ENCODE results near the gene YIF1A.
"Not testable (repeated sequence)": the region's sequence is repeated elsewhere in the genome, so short reads cannot be mapped to it uniquely, and the experiment has no call there.

Gene YIF1A

DNA sequence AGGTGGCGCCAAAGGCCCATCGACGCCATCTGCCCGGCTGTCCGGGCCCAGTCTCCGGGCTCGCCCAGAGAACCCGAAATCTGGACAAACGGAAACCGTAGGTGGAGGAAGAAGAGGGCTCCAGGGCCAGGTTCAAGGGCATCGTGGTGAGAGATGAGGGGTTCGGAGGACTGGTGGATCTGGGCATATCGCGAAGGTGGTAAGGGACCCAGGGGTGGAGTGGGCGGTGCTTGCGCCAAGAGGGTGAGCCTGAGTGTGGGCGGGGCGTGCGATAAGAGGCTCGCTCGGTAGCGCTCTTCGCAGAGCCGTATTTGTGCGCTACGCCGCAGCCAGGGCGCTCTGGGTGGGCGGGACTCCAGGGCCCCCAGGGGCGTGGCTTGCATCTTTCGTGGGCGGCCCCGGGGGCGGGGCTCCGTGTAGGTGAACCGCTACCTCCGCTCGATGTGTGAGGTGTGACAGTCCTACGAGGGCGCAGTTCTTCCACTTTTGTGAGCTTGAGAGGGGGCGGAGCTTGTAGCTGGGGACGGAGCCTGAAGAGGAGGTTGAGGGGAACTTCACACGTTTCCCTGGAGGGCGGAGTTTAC, 23.1 kb upstream of the YIF1A start:
- peak; percentile 96 for DNase-seq (ENCODE audit: low read depth)

GRCh38 chr11:66311470-66311964, 22.6 kb upstream of the YIF1A start:
- DNase-seq (ENCODE audit: low read depth), result no peak

GRCh38 chr11:66310803-66311440, 22.0 kb upstream of the YIF1A start:
- DNase-seq (ENCODE audit: low read depth), result not testable (repeated sequence)

GRCh38 chr11:66310324-66310723, 21.4 kb upstream of the YIF1A start:
- no peak for DNase-seq (ENCODE audit: low read depth)

DNA sequence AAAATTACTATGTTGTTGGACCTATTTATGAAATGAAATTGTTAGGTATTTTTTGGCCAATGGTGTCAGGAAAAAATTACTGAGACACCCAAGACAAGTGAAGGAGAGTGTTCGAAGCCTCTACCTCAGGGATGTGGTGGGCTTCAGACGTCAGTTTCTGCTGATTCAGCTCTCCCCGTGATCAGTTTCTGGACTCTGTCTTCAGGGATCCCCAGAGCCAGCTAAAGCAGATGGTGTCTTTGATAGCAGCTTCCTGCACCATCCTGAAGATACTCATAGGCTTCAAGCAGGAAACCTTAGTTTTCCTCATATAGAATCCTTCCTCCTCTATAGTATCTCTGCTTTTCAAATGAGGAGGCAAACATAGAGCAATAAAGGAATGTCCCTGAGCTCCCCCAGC, 20.5 kb upstream of the YIF1A start:
- DNase-seq (ENCODE audit: low read depth), result no peak

DNA sequence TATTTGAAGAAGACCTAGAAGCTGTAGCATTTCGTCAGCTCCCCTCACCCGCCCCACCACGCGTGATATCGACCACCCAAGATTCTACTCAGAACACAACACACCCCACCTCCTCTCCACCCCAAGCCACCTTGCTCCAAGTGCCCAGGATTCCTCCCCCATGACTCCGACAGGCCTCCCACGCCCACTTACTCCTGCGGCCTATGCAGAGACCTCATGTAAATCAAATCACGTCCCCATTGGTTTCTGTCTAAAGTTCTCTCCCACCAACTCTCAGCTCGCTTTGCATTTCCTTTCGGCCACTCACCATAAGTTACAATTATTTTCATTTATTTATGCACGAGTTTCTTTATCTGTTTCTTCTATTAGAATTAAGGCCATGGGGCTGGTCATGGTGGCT, 13.7 kb upstream of the YIF1A start:
- no peak for DNase-seq (ENCODE audit: low read depth)

DNA sequence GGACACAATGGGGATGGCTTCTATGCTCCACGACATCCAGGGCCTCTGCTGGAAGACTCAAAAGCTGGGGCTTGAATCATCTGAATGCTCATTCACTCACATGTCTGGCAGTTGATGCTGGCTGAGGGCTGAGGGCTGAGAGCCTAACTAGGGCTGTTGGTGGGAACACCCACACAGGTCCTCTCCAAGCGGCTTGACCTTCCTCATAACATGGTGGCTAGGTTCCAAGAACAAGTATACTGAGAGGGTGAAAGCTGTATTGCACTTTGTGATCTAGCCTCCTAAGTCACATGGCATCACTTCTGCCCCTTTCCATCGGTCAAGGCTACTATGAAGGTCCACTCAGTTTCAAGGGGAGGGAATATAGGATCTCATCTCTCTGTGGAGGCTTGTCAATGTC, 10.2 kb upstream of the YIF1A start:
- no peak for DNase-seq (ENCODE audit: low read depth)

- no peak for DNase-seq (ENCODE audit: low read depth)
Observed at GRCh38 chr11:66297610-66298009, 8.7 kb upstream of the YIF1A start.

- no peak for DNase-seq (ENCODE audit: low read depth)
Observed at GRCh38 chr11:66294626-66295620, 6.0 kb upstream of the YIF1A start.

GRCh38 chr11:66293777-66294625, 5.1 kb upstream of the YIF1A start:
- no peak for DNase-seq (ENCODE audit: low read depth)

- DNase-seq (ENCODE audit: low read depth), result no peak
Observed at GRCh38 chr11:66293352-66293751, 4.4 kb upstream of the YIF1A start.

DNA sequence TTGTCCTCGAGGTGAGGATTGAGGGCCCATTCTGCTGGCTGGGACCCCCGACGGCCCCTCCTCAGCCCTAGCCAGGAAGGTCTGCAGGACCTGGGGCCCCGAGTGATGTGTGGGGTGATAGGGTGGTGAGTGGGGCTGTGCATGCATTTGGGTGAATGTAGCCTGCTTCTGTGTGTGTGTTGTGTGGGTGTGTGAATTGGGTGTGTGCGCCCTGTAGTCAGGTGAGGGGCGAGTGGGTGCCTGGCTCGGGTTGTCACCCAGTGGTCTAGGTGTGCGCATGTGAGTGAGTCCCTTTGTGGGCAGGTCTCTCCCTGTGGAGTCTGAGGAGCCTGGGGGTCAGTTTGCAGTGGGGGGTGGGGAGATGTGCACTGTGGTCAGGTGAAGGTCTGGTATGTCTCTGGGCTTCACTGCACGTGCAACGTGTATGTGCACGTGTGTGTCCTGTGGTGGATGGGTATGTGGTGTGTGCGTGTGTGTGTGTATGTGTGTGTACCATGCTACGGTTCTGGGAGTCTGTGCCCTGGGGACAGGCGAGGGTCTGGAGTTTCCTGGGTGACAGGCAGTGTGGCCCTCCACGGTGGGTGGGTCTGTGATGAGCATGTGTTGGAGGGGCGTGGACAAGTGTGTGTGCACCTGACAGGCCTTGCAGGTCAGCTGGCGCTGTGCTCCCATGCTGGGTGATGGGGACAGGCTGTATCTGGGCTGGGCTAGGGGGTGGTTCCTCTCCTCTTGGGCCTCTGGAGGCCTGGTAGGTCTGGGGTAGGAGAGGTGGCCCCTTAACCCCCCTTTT, 3.8 kb upstream of the YIF1A start:
- DNase-seq (ENCODE audit: low read depth), result no peak

DNA sequence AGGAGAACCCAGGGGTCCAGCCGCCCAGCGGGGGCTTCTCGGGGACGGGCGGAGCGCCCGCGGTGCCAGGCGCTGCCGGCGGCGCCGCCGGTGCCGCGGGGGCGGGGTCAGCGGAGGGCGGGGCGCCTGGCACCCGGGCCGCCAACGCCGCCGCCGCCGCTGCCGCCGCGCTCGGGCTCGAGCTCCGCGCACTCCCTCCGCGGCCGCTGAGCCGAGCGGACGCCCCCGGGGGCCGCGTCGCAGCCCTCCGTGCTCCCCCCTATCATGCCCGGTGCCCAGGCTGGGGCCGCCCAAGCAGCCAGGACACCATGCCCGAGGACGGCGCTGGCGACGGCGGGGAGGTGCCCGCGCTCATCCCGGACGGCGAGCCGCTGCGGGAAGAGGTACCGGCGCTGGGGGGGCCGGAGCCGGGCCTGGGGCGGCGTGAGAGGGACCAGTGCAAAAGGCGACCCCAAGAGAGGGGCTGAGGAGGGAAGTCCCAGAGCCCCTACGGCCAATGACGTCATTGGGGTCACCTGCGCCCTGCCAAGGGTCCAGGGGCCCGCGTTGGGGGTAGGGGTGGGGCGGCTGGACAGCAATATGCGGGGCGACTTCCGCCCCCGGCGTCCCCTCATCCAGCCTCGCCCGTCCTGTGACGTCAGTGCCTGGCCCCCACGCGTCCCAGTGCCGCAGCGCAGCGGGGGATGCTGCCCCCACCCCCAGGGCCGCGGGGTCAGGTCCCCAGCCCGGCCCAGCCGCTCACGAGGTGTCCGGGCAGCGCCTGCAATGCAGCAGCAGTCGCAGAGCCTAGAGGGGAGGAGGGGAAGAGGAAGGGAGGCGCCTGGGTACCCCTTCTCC, 3.0 kb upstream of the YIF1A start, which contains the start of gene TMEM151A:
Gene TMEM151A (plus strand): TSS at position 189 of the 837 bp plus-strand sequence. CDS start 120 bp downstream, at position 309.
- no peak for DNase-seq (ENCODE audit: low read depth)

- DNase-seq (ENCODE audit: low read depth), result no peak
Observed at GRCh38 chr11:66291303-66291705, 2.4 kb upstream of the YIF1A start.

GRCh38 chr11:66290330-66290621, 1.3 kb upstream of the YIF1A start:
- DNase-seq (ENCODE audit: low read depth), result no peak

DNA sequence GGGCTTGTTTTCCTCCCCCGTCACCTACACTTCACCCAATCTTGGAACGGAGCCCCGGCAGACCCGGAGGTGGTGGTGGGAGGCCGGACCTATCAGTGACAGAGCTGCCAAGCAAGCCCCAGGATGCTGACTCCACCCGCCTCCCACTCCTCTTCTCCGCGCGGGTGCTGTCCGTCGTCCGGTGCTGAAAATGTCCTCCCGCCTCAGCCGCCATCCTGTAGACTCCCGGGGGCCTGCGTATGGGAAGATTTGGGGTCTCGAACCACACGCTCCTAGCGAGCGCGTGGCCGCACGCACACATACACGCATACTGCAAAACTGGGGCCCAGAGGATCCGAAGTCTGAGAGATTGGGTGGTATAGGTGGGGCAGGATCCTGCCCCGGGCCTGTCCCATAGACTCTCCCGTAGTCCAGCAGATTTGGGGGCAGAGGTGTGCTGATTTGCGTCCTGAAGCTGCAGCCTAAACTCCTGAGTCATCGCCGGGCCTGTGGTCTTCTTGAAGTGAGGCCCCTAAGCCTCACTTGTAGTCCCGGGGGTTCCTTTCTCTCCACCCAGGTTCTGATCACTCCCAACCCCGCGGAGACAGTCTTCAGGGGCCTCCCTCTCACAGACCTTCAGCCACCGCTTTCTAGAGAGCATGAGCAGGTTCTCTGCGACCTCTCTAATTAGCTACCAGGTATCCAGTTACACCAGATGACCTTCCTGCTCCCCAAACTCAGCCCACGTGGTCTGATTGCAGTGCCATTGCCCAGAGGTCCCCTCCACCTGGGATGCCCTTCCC, 796 bp upstream of the YIF1A start:
- peak; percentile 80 for DNase-seq (ENCODE audit: low read depth)

DNA sequence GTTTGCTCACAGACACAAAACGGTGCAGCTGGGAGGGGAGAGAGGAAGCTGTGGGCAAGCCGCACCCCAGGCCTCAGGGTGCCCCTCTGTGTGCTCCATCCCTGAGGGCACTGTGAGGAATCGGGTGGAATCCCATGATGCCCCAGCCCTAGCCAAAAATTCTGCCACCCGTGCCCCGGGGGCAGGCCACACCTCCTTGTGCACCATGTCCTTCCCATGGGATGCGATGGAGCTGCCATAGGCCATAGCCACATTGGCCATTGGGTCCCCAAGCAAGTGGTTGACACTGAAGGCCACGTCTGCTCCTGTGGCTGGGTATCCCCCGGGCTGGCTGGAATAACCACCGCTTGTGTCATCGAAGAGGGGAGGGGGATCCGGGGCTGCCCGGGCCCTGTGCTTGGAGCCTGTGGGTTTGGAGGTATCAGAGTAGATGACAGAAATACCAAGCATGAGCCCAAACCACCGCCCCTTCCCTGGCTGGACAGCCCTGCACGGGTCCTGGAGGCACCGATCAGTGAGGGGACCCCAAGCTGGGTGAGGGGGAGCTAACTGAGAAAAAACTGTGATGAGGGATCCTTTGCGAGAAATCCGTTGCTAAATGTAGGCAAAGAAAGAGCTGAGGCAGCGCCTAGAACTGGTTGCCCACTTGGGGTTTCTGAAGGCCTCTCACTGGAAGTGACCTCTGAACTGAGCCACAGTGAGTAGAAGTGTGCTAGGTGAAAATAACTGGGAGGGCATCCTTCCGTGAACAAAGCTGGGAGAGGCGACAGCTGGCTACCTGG, 863 bp downstream of the YIF1A start:
- no peak for DNase-seq (ENCODE audit: low read depth)

GRCh38 chr11:66287211-66287888, 1.6 kb downstream of the YIF1A start:
- DNase-seq (ENCODE audit: low read depth), result no peak

Measured in activated T-cell treated with anti-CD3 and anti-CD28 coated beads for 48 hours (primary cell).